ENCODE results near the gene CAMK2B. TPM values are rescaled to one million over a fixed set of nuclear protein-coding genes. Genes with fewer than 3 reads are reported as not detected.

CAMK2B gene
- total RNA-seq, 1 donor from 2014 or later, result 9.3 TPM

GRCh38 chr7:44288811-44289340 is 36.5 kb downstream of the CAMK2B start:
- peak; percentile 6 for DNase-seq (ENCODE audit: low spot score, unreplicated experiment)
- peaks cover 31% of the 10 kb centered on the region for H3K27me3 Mint-ChIP-seq
- no peak overlapping the region for H3K4me3 Mint-ChIP-seq (ENCODE audit: low read depth)
- no peak for TF ChIP-seq CTCF (IDR thresholded peaks at IDR 0.05; ENCODE audit: unreplicated experiment)
- H3K27ac Mint-ChIP-seq, result no peak overlapping the region
- no peaks in the 10 kb centered on the region for H3K4me1 Mint-ChIP-seq (ENCODE audit: low read depth)
- H3K9me3 Mint-ChIP-seq (ENCODE audit: low read depth), result no peaks in the 10 kb centered on the region
- no peaks in the 10 kb centered on the region for H3K36me3 Mint-ChIP-seq (ENCODE audit: insufficient read depth)

- no peak overlapping the region for H3K4me3 Mint-ChIP-seq (ENCODE audit: low read depth)
- H3K27me3 Mint-ChIP-seq, result peaks cover 26% of the 10 kb centered on the region
- no peak overlapping the region for H3K27ac Mint-ChIP-seq
- no peaks in the 10 kb centered on the region for H3K9me3 Mint-ChIP-seq (ENCODE audit: low read depth)
- TF ChIP-seq CTCF (IDR thresholded peaks at IDR 0.05; ENCODE audit: unreplicated experiment), result no peak
- no peaks in the 10 kb centered on the region for H3K36me3 Mint-ChIP-seq (ENCODE audit: insufficient read depth)
- DNase-seq (ENCODE audit: low spot score, unreplicated experiment), result peak; percentile 3
- no peaks in the 10 kb centered on the region for H3K4me1 Mint-ChIP-seq (ENCODE audit: low read depth)
Measured at GRCh38 chr7:44288381-44288685, 37.1 kb downstream of the CAMK2B start.

GRCh38 chr7:44287488-44288380 is 37.7 kb downstream of the CAMK2B start:
- H3K36me3 Mint-ChIP-seq (ENCODE audit: insufficient read depth), result no peaks in the 10 kb centered on the region
- no peak for TF ChIP-seq CTCF (IDR thresholded peaks at IDR 0.05; ENCODE audit: unreplicated experiment)
- no peak overlapping the region for H3K27ac Mint-ChIP-seq
- peaks cover 21% of the 10 kb centered on the region for H3K27me3 Mint-ChIP-seq
- peak; percentile 5 for DNase-seq (ENCODE audit: low spot score, unreplicated experiment)
- H3K4me3 Mint-ChIP-seq (ENCODE audit: low read depth), result no peak overlapping the region
- H3K9me3 Mint-ChIP-seq (ENCODE audit: low read depth), result no peaks in the 10 kb centered on the region
- no peaks in the 10 kb centered on the region for H3K4me1 Mint-ChIP-seq (ENCODE audit: low read depth)

GRCh38 chr7:44286618-44287487 is 38.5 kb downstream of the CAMK2B start:
- peak; percentile 8 for DNase-seq (ENCODE audit: low spot score, unreplicated experiment)
- no peak overlapping the region for H3K27ac Mint-ChIP-seq
- H3K36me3 Mint-ChIP-seq (ENCODE audit: insufficient read depth), result no peaks in the 10 kb centered on the region
- H3K4me3 Mint-ChIP-seq (ENCODE audit: low read depth), result no peak overlapping the region
- no peaks in the 10 kb centered on the region for H3K9me3 Mint-ChIP-seq (ENCODE audit: low read depth)
- no peak for TF ChIP-seq CTCF (IDR thresholded peaks at IDR 0.05; ENCODE audit: unreplicated experiment)
- no peaks in the 10 kb centered on the region for H3K4me1 Mint-ChIP-seq (ENCODE audit: low read depth)
- peaks cover 18% of the 10 kb centered on the region for H3K27me3 Mint-ChIP-seq

GRCh38 chr7:44286182-44286617 is 39.2 kb downstream of the CAMK2B start:
- Mint-ChIP-seq H3K4me3 (ENCODE audit: low read depth) (no peak overlapping the region), H3K36me3 (ENCODE audit: insufficient read depth) (no peaks in the 10 kb centered on the region), H3K27ac (no peak overlapping the region), H3K9me3 (ENCODE audit: low read depth) (no peaks in the 10 kb centered on the region), H3K27me3 (peaks cover 12% of the 10 kb centered on the region), H3K4me1 (ENCODE audit: low read depth) (no peaks in the 10 kb centered on the region)
- DNase-seq (ENCODE audit: low spot score, unreplicated experiment), result peak; percentile 6
- no peak for TF ChIP-seq CTCF (IDR thresholded peaks at IDR 0.05; ENCODE audit: unreplicated experiment)

All from progenitor cell of endocrine pancreas (in vitro differentiated cells).